AG04450 (cell line): ENCODE results near the gene MET. TPM values are rescaled to one million over a fixed set of nuclear protein-coding genes. Genes with fewer than 3 reads are reported as not detected.

Experiments used
- CTCF ChIA-PET: fragments of 300-600, 350-600 bp; formaldehyde crosslinking; extraction: SDS; loops from one replicate; lab custom pipeline; 2022; ENCODE audit warnings: antibody characterized with exemption, inconsistent platforms; lab: Charles Lee
- POLR2A ChIA-PET: fragments of 350-600 bp; formaldehyde crosslinking; extraction: SDS; loops from one replicate; lab custom pipeline; 2021; ENCODE audit warnings: antibody characterized with exemption, inconsistent platforms; lab: Yijun Ruan, JAX
- DNase-seq: peaks from one replicate; pipeline ENCODE4 v3.0.0-alpha.2; 2011; ENCODE audit warnings: low read depth, low spot score
- H3K27ac ChIP-seq: one replicate; pipeline ENCODE4 v1.5.1; 2012; ENCODE audit warnings: low read depth, low read length, control low read depth
- H3K27me3 ChIP-seq: one replicate; pipeline ENCODE4 v1.6.0; 2012; ENCODE audit warnings: low read length; ENCODE audit not compliant: control insufficient read depth, insufficient read depth
- H3K4me3 ChIP-seq: 2 replicates; pipeline ENCODE4 v1.5.1; 2011; ENCODE audit warnings: mild to moderate bottlenecking, low read depth, low read length, control low read depth
- H3K9me3 ChIP-seq: 2 replicates; pipeline ENCODE4 v1.5.1; 2012; ENCODE audit warnings: low read length; ENCODE audit not compliant: control insufficient read depth, insufficient read depth
- polyA plus RNA-seq: library from polyadenylated mRNA; depleted of rRNA; stranded (reverse); fragments of >200 nt; gene quantifications from 2 replicates; pipeline ENCODE4 v1.2.3, GENCODE V29; 2011
- TF ChIP-seq, protein P1 (sequence below): IDR thresholded peaks from 2 replicates; pipeline ENCODE4 v1.5.1; 2011; ENCODE audit warnings: low read depth, low read length, control low read depth, inconsistent platforms

MET gene
- polyA plus RNA-seq, 1 experiment, result 20.8 TPM

DNA sequence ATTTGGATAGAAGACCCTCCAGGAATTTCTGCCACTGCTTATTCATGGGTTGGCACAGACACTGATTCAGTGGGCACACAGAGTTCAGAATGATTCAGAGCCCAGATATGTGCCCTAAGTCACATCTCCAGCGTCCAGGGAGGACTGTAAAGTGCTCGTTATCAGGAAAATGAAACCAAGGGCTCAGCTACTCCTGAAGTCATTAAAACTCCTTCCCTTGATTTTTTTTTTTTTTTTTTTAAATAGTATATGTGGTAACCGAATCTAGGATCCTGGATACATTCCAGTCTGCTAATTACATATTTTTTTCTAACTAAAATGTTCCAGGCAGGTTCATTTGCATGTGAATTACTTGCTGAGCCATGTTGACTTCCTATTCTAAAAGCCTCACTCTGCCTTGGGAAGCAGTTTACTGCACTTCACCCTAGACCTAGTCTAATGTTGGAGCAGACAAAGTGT is 34.7 kb downstream of the MET start:
- peak overlapping the region; percentile 17 for H3K4me3 ChIP-seq
- ChIA-PET CTCF (no interaction called here), POLR2A (interaction anchor here (1.0 kb wide), 1 partner anchor 10 kb away, joined by 9 read pairs; no protein-coding TSS in a partner anchor)
- no peaks in the 10 kb centered on the region for H3K9me3 ChIP-seq
- TF ChIP-seq, protein P1, sequence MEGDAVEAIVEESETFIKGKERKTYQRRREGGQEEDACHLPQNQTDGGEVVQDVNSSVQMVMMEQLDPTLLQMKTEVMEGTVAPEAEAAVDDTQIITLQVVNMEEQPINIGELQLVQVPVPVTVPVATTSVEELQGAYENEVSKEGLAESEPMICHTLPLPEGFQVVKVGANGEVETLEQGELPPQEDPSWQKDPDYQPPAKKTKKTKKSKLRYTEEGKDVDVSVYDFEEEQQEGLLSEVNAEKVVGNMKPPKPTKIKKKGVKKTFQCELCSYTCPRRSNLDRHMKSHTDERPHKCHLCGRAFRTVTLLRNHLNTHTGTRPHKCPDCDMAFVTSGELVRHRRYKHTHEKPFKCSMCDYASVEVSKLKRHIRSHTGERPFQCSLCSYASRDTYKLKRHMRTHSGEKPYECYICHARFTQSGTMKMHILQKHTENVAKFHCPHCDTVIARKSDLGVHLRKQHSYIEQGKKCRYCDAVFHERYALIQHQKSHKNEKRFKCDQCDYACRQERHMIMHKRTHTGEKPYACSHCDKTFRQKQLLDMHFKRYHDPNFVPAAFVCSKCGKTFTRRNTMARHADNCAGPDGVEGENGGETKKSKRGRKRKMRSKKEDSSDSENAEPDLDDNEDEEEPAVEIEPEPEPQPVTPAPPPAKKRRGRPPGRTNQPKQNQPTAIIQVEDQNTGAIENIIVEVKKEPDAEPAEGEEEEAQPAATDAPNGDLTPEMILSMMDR, result no peak
- DNase-seq, result no peak
- H3K27me3 ChIP-seq, result no peaks in the 10 kb centered on the region
- H3K27ac ChIP-seq, result no peak overlapping the region

DNA sequence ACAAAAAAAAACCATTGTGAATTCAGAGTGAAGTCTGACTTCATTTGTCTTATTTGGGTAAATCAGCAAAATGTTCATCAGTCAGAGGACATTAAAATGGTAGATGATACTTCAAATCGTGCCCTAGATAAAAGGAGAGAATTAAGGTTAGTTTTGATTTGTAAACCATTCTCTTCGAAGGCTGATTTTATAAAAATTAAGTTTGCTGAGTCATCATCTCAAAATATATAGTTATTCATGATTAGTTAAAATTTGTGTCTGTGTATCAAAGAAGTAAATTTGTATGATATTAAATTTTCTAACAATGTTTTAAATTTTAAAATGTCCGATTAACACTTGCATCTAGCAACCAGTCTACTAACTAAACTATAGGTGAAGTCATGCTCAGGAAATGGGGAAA is 35.3 kb downstream of the MET start:
- no peak for DNase-seq
- H3K27ac ChIP-seq, result no peak overlapping the region
- ChIA-PET POLR2A (interaction anchor here (1.0 kb wide), 1 partner anchor 9 kb away, joined by 9 read pairs; no protein-coding TSS in a partner anchor), CTCF (interaction anchor here (1.4 kb wide), 1 partner anchor 115 kb away, joined by 3 read pairs; no protein-coding TSS in a partner anchor)
- no peaks in the 10 kb centered on the region for H3K27me3 ChIP-seq
- no peak overlapping the region for H3K4me3 ChIP-seq
- TF ChIP-seq, protein P1, result no peak
- no peaks in the 10 kb centered on the region for H3K9me3 ChIP-seq

DNA sequence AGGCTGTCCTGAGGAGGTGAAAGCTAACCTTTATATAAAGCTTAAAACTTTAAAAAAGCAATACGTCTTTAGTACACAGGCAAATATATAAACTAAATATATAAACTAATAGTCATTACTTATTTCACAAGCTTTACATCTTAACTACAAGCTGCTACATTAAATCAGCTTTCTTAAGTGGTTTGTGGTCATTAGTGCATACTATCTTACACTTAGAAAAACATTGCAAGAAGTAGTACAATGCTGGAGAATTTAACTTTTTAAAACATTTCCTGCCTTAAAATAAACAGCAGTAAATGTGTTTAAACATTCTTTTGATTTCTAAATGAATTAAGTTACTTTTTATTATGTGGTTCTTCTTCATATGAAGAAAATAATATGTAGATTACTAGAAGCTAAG is 36.3 kb downstream of the MET start:
- no peaks in the 10 kb centered on the region for H3K27me3 ChIP-seq
- no peak overlapping the region for H3K4me3 ChIP-seq
- POLR2A ChIA-PET, result interaction anchor here (0.5 to 1.0 kb wide), 2 partner anchors 9 to 144 kb away, joined by 3 to 5 read pairs; no protein-coding TSS in a partner anchor
- no peak for DNase-seq
- CTCF ChIA-PET, result interaction anchor here (1.1 to 1.4 kb wide), 2 partner anchors 37 to 116 kb away, joined by 3 to 5 read pairs; partner anchors contain the start of gene MET
- no peak overlapping the region for H3K27ac ChIP-seq
- no peaks in the 10 kb centered on the region for H3K9me3 ChIP-seq
- TF ChIP-seq, protein P1, result no peak

DNA sequence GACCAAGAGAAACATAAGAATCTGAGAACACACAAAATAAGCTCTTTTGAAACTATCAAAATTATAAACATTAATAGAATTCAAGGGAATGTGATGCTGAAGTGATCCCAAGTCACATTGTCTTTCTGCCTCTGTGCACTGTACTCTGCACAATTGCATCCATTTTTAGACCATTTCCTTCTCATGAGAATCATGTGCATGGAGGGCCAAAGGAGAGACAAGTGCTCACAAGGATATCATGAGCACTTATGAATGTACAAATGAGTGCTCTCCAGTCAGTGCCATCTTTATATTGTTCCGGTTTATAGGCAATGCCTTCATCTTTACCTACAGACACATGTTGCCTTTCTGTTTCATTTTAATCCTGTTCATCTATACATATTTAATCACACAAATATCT is 36.9 kb downstream of the MET start:
- TF ChIP-seq, protein P1, result no peak
- H3K27me3 ChIP-seq, result no peaks in the 10 kb centered on the region
- POLR2A ChIA-PET, result interaction anchor here (0.5 to 1.0 kb wide), 2 partner anchors 8 to 144 kb away, joined by 3 to 5 read pairs; no protein-coding TSS in a partner anchor
- CTCF ChIA-PET, result interaction anchor here (1.1 kb wide), 1 partner anchor 37 kb away, joined by 5 read pairs; the partner anchor contains the start of gene MET
- no peak overlapping the region for H3K4me3 ChIP-seq
- no peak for DNase-seq
- no peaks in the 10 kb centered on the region for H3K9me3 ChIP-seq
- H3K27ac ChIP-seq, result no peak overlapping the region

DNA sequence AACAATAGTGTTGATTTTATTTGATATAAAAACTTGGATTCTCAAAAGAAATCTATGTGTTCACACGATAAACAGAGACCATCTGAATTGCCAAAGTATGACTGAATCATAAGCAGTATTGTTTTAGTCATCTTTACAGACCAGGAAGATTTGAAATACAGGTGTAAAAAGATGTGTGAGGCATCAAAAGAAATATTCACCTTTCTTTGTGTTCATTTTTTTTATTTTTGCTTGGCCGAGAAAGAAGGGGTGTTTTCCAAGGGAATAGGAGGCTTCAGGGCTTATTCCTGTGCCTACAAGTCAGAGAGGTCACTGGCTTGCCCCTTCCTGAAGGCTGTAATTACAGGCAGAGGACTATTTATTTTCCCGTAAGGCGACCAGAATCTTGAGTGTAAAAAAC is 37.3 kb downstream of the MET start:
- H3K27me3 ChIP-seq, result no peaks in the 10 kb centered on the region
- no peaks in the 10 kb centered on the region for H3K9me3 ChIP-seq
- H3K27ac ChIP-seq, result no peak overlapping the region
- CTCF ChIA-PET, result no interaction called here
- no peak overlapping the region for H3K4me3 ChIP-seq
- TF ChIP-seq, protein P1, result no peak
- POLR2A ChIA-PET, result no interaction called here
- no peak for DNase-seq
